SK-N-SH (cell line): ENCODE results near the gene DAZAP2. TPM values are rescaled to one million over a fixed set of nuclear protein-coding genes. Genes with fewer than 3 reads are reported as not detected.
"Not testable (repeated sequence)": the region's sequence is repeated elsewhere in the genome, so short reads cannot be mapped to it uniquely, and the experiment has no call there.

Source experiments
- CTCF ChIA-PET: fragments of 300-600, 350-600 bp; formaldehyde crosslinking; extraction: SDS; loops from one replicate; lab custom pipeline; 2021; lab: Yijun Ruan, JAX
- POLR2A ChIA-PET: fragments of 350-600 bp; sonication (Branson Sonifier 250); formaldehyde crosslinking; extraction: SDS; loops from one replicate; lab custom pipeline; 2020; ENCODE audit warnings: antibody characterized with exemption, inconsistent platforms; lab: Yijun Ruan, JAX
- DNase-seq: peaks from one replicate; pipeline ENCODE4 v3.0.0; 2012
- H2AFZ ChIP-seq: fragments of 200-600 bp; sonication (generic); 2 replicates; pipeline ENCODE4 v1.8.1; 2016; ENCODE audit warnings: antibody characterized with exemption, mild to moderate bottlenecking, low read depth
- H3F3A ChIP-seq: fragments of 200-600 bp; sonication (generic); replicated peaks from 2 replicates; pipeline ENCODE3; 2016; ENCODE audit warnings: antibody characterized with exemption, mild to moderate bottlenecking; ENCODE audit not compliant: insufficient read depth
- H3K27ac ChIP-seq, 2 experiments: fragments of 200-500 bp in 1 of 2; fragments of 200-600 bp in 1 of 2; sonication (Bioruptor generic) in 1 of 2; sonication (generic), shearing (Covaris generic) in 1 of 2; 2 replicates each; pipeline versions ENCODE4 v1.5.1 to v1.6.1; 2014 to 2016; ENCODE audit warnings: low read depth in 2 of 2, inconsistent platforms in 1 of 2, low read length in 1 of 2, mild to moderate bottlenecking in 1 of 2, mixed read lengths in 1 of 2
- H3K27me3 ChIP-seq: fragments of 200-600 bp; sonication (generic), shearing (Covaris generic); 2 replicates; pipeline ENCODE4 v1.6.1; 2016; ENCODE audit warnings: mixed run types; ENCODE audit not compliant: insufficient read depth
- H3K36me3 ChIP-seq, 2 experiments: fragments of 200-500 bp in 1 of 2; fragments of 200-600 bp in 1 of 2; sonication (Bioruptor generic) in 1 of 2; sonication (generic) in 1 of 2; replicated peaks in 1 of 2; 2 replicates each; pipeline versions ENCODE3 to v1.5.1; 2014 to 2016; ENCODE audit warnings: low read length in 1 of 2, mild to moderate bottlenecking in 1 of 2; ENCODE audit not compliant: insufficient read depth in 2 of 2, control insufficient read depth in 1 of 2
- H3K4me1 ChIP-seq, 2 experiments: fragments of 200-500 bp in 1 of 2; fragments of 200-600 bp in 1 of 2; sonication (Bioruptor generic) in 1 of 2; sonication (generic), shearing (Covaris generic) in 1 of 2; 2 replicates each; pipeline versions ENCODE4 v1.5.1 to v1.6.1; 2014 to 2016; ENCODE audit warnings: low read depth in 1 of 2, low read length in 1 of 2, mixed run types in 1 of 2; ENCODE audit not compliant: insufficient read depth in 2 of 2, control insufficient read depth in 1 of 2
- H3K4me2 ChIP-seq: fragments of 200-600 bp; sonication (generic), shearing (Covaris generic); 2 replicates; pipeline ENCODE4 v1.6.1; 2017; ENCODE audit warnings: mixed run types
- H3K4me3 ChIP-seq, 2 experiments: fragments of 200-500 bp in 1 of 2; fragments of 200-600 bp in 1 of 2; sonication (Bioruptor generic) in 1 of 2; sonication (generic), shearing (Covaris generic) in 1 of 2; 2 replicates each; pipeline versions ENCODE4 v1.5.1 to v1.8.1; 2014 to 2016; ENCODE audit warnings: low read depth in 2 of 2, inconsistent platforms in 1 of 2, low read length in 1 of 2, mild to moderate bottlenecking in 1 of 2, mixed read lengths in 1 of 2, moderate library complexity in 1 of 2
- H3K79me2 ChIP-seq: fragments of 200-600 bp; sonication (generic); 2 replicates; pipeline ENCODE4 v1.8.1; 2017; ENCODE audit warnings: mild to moderate bottlenecking; ENCODE audit not compliant: insufficient read depth
- H3K9ac ChIP-seq: fragments of 200-600 bp; sonication (generic); 2 replicates; pipeline ENCODE4 v1.6.1; 2017; ENCODE audit warnings: mixed run types
- H3K9me2 ChIP-seq: fragments of 200-600 bp; sonication (generic); 2 replicates; pipeline ENCODE4 v1.6.1; 2017; ENCODE audit warnings: mixed run types
- H3K9me3 ChIP-seq: fragments of 200-600 bp; sonication (generic); 2 replicates; pipeline ENCODE4 v1.6.1; 2017; ENCODE audit warnings: mixed run types, mild to moderate bottlenecking, moderate library complexity
- H4K20me1 ChIP-seq: fragments of 200-600 bp; sonication (generic); 2 replicates; pipeline ENCODE4 v1.6.1; 2017; ENCODE audit warnings: mild to moderate bottlenecking, mixed run types; ENCODE audit not compliant: insufficient read depth
- CHD2 ChIP-seq: fragments of 150-350 bp; IDR thresholded peaks from 2 replicates; pipeline ENCODE4 v1.6.1; 2018; ENCODE audit warnings: low read length; ENCODE audit not compliant: partially characterized antibody
- ELF1 ChIP-seq: IDR thresholded peaks from 2 replicates; pipeline ENCODE4 v1.4.0; 2012
- FOXJ3 ChIP-seq: sonication (generic); formaldehyde crosslinking; IDR thresholded peaks from 2 replicates; pipeline ENCODE4 v1.5.1; 2020; ENCODE audit warnings: mild to moderate bottlenecking, missing genetic modification reagents
- GATA2 ChIP-seq: sonication (generic); formaldehyde crosslinking; IDR thresholded peaks from 2 replicates; pipeline ENCODE4 v1.5.0; 2020; ENCODE audit warnings: mild to moderate bottlenecking, missing genetic modification reagents
- JUND ChIP-seq: IDR thresholded peaks from 2 replicates; pipeline ENCODE4 v1.4.0; 2012
- MXI1 ChIP-seq: IDR thresholded peaks from 2 replicates; pipeline ENCODE4 v1.6.1; 2012; ENCODE audit warnings: mild to moderate bottlenecking, low read depth, low read length, improper control_type of control experiment
- NFIC ChIP-seq: IDR thresholded peaks from 2 replicates; pipeline ENCODE4 v1.4.0; 2012; ENCODE audit warnings: borderline replicate concordance
- NRF1 ChIP-seq: IDR thresholded peaks from 2 replicates; pipeline ENCODE4 v1.6.1; 2012; ENCODE audit warnings: low read depth, mild to moderate bottlenecking, low read length
- RCOR1 ChIP-seq: fragments of 150-350 bp; IDR thresholded peaks from 2 replicates; pipeline ENCODE4 v1.6.1; 2017; ENCODE audit warnings: antibody characterized with exemption, low read length
- RFX5 ChIP-seq: IDR thresholded peaks from 2 replicates; pipeline ENCODE4 v1.6.1; 2012; ENCODE audit warnings: mild to moderate bottlenecking, improper control_type of control experiment, low read length
- RXRA ChIP-seq: IDR thresholded peaks from 2 replicates; pipeline ENCODE4 v1.4.0; 2012; ENCODE audit warnings: low read depth, mild to moderate bottlenecking, borderline replicate concordance
- SIN3A ChIP-seq: IDR thresholded peaks from 2 replicates; pipeline ENCODE4 v1.6.1; 2012; ENCODE audit warnings: low read depth, mild to moderate bottlenecking, low read length, moderate library complexity, borderline replicate concordance
- SMC3 ChIP-seq: IDR thresholded peaks from 2 replicates; pipeline ENCODE4 v1.6.1; 2012; ENCODE audit warnings: low read depth, low read length, improper control_type of control experiment
- WGBS: methylation state at CpG from one replicate; pipeline ENCODE4 v1.1.6; 2017; ENCODE audit warnings: low lambda C conversion rate; 5-methylcytosine and 5-hydroxymethylcytosine counted together
- polyA plus RNA-seq, 3 experiments: library from polyadenylated mRNA; depleted of rRNA; stranded (reverse); fragments of >200 nt; gene quantifications; 2 replicates each; pipeline ENCODE4 v1.2.3, GENCODE V29; 2012
- TF ChIP-seq, protein P1 (sequence below): IDR thresholded peaks from 2 replicates; pipeline ENCODE4 v1.4.0; 2012; ENCODE audit warnings: low read depth
- TF ChIP-seq, protein P2 (sequence below): fragments of 200-600 bp; sonication (generic); IDR thresholded peaks from 2 replicates; pipeline ENCODE4 v1.6.1; 2017; ENCODE audit warnings: antibody characterized with exemption, mild to moderate bottlenecking, moderate library complexity
- TF ChIP-seq, protein P3 (sequence below): fragments of 150-350 bp; IDR thresholded peaks from 2 replicates; pipeline ENCODE4 v1.6.1; 2016; ENCODE audit warnings: mild to moderate bottlenecking, low read depth, low read length
- TF ChIP-seq, protein P4 (sequence below): fragments of 150-350 bp; IDR thresholded peaks from 2 replicates; pipeline ENCODE4 v1.6.1; 2017; ENCODE audit warnings: antibody characterized with exemption, low read length, low read depth, borderline replicate concordance

DAZAP2 gene
- polyA plus RNA-seq, 1 of the 3 experiments (the other 2 are of a cell fraction), result 274 TPM

DNA sequence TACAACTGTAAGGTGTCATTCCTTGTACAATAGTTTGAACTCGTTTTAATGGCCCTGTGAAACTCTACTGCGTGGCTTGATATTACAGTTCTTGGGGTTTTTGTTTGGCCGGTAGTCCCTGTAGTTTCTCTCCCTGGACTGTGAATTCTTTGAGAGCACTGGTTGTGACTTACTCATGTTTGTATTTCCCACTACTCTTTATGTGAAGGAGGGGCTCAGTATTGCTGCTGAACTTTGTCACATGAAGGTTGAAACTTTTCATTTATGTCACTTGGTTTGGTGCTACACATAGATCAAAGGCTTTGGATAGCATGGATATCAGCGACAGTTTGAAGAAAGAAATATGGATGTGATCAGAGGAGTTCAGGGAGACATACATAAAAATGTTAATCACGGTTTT lies 19.3 kb upstream of the DAZAP2 start:
- no peak overlapping the region for H3K27ac ChIP-seq
- ChIA-PET POLR2A (no interaction called here), CTCF (interaction anchor here (1.2 to 2.1 kb wide), 5 partner anchors 11 to 455 kb away, joined by 3 to 7 read pairs (median 5); no protein-coding TSS in a partner anchor)
- H3K4me2 ChIP-seq, result no peak overlapping the region; the same call in 1 of the 2 replicates
- H3K27me3 ChIP-seq, result no peaks in the 10 kb centered on the region
- H3K4me1 ChIP-seq, result peaks cover 0 to 8% of the 10 kb centered on the region in 2 experiments; a peak in 1 of 4 replicates
- H3K79me2 ChIP-seq, result no peaks in the 10 kb centered on the region
- no peaks in the 10 kb centered on the region for H3K36me3 ChIP-seq
- H2AFZ ChIP-seq, result 0 out of 2 replicates have a peak overlapping the region, but pooled peaks have one; percentile 17
- 85% methylated on average over 5 of the region's 5 CpGs for WGBS
- TF ChIP-seq NFIC (no peak), FOXJ3 (no peak), SMC3 (no peak), RFX5 (no peak), JUND (no peak), RXRA (no peak), RCOR1 (no peak)
- TF ChIP-seq, protein P1, sequence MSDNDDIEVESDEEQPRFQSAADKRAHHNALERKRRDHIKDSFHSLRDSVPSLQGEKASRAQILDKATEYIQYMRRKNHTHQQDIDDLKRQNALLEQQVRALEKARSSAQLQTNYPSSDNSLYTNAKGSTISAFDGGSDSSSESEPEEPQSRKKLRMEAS, result no peak
- TF ChIP-seq, protein P2, sequence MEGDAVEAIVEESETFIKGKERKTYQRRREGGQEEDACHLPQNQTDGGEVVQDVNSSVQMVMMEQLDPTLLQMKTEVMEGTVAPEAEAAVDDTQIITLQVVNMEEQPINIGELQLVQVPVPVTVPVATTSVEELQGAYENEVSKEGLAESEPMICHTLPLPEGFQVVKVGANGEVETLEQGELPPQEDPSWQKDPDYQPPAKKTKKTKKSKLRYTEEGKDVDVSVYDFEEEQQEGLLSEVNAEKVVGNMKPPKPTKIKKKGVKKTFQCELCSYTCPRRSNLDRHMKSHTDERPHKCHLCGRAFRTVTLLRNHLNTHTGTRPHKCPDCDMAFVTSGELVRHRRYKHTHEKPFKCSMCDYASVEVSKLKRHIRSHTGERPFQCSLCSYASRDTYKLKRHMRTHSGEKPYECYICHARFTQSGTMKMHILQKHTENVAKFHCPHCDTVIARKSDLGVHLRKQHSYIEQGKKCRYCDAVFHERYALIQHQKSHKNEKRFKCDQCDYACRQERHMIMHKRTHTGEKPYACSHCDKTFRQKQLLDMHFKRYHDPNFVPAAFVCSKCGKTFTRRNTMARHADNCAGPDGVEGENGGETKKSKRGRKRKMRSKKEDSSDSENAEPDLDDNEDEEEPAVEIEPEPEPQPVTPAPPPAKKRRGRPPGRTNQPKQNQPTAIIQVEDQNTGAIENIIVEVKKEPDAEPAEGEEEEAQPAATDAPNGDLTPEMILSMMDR, result no peak
- no peak overlapping the region for H3K4me3 ChIP-seq
- no peaks in the 10 kb centered on the region for H3K9me3 ChIP-seq
- DNase-seq, result no peak
- no peaks in the 10 kb centered on the region for H3K9me2 ChIP-seq
- H3F3A ChIP-seq, result peaks cover 25% of the 10 kb centered on the region
- no peak overlapping the region for H3K9ac ChIP-seq
- H4K20me1 ChIP-seq, result no peaks in the 10 kb centered on the region

DNA sequence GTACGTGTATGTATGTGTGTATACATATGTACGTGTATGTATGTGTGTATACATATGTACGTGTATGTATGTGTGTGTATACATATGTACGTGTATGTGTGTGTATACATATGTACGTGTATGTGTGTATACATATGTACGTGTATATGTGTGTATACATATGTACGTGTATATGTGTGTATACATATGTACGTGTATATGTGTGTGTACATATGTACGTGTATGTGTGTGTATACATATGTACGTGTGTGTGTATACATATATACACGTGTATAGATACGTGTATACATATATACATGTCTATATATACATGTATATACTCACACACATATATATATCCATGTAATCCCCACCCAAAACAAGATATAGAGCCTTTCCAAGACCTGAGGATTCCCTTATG lies 18.8 kb upstream of the DAZAP2 start:
- DNase-seq, H3K9me2 ChIP-seq, H2AFZ ChIP-seq, H3K36me3 ChIP-seq, H3K27ac ChIP-seq, H3K9me3 ChIP-seq, POLR2A ChIA-PET, CTCF ChIA-PET, H3K9ac ChIP-seq, H3K4me1 ChIP-seq, H3K4me2 ChIP-seq, H3K79me2 ChIP-seq, H4K20me1 ChIP-seq, H3K27me3 ChIP-seq, H3K4me3 ChIP-seq: not testable (repeated sequence)
- WGBS, result 92% methylated on average over 12 of the region's 12 CpGs
- peaks cover 25% of the 10 kb centered on the region for H3F3A ChIP-seq

DNA sequence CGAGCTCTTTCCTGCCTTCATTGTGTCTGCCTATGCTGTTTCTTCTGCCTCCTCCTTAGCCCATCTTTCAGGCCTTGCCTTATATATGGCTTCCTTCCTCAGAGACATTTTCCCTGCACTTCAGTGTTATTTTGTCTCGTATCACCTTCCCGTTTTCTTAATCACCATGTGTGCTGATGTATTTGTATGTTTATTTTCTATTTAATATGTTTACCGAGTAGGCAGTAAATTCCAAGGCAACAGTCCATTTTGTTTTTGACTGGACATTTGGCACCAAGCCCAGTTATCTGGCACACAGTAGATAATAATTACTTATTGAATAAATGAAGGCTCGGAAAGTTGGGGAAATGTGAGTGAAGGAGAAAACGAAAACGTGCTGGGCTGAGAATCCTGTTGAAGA lies 16.2 kb upstream of the DAZAP2 start:
- Histone ChIP-seq H3K9ac (no peak overlapping the region), H3K4me3 (no peak overlapping the region), H4K20me1 (no peaks in the 10 kb centered on the region), H2AFZ (no peak overlapping the region), H3K9me3 (no peaks in the 10 kb centered on the region), H3K9me2 (no peaks in the 10 kb centered on the region), H3K4me1 (peaks cover 0 to 8% of the 10 kb centered on the region in 2 experiments; a peak in 1 of 4 replicates), H3K36me3 (no peaks in the 10 kb centered on the region), H3K79me2 (no peaks in the 10 kb centered on the region), H3F3A (peaks cover 12% of the 10 kb centered on the region), H3K27me3 (no peaks in the 10 kb centered on the region), H3K27ac (no peak overlapping the region), H3K4me2 (no peak overlapping the region)
- ChIA-PET POLR2A (no interaction called here), CTCF (no interaction called here)
- WGBS, result 62% methylated on average over 7 of the region's 7 CpGs
- no peak for DNase-seq
- no peak for TF ChIP-seq MXI1
- TF ChIP-seq, protein P3, sequence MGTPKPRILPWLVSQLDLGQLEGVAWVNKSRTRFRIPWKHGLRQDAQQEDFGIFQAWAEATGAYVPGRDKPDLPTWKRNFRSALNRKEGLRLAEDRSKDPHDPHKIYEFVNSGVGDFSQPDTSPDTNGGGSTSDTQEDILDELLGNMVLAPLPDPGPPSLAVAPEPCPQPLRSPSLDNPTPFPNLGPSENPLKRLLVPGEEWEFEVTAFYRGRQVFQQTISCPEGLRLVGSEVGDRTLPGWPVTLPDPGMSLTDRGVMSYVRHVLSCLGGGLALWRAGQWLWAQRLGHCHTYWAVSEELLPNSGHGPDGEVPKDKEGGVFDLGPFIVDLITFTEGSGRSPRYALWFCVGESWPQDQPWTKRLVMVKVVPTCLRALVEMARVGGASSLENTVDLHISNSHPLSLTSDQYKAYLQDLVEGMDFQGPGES, result no peak
- TF ChIP-seq NRF1, result no peak
- no peak for TF ChIP-seq GATA2 (CRISPR knock-in tag)
- TF ChIP-seq ELF1, result no peak
- TF ChIP-seq, protein P1, result no peak
- TF ChIP-seq, protein P4, sequence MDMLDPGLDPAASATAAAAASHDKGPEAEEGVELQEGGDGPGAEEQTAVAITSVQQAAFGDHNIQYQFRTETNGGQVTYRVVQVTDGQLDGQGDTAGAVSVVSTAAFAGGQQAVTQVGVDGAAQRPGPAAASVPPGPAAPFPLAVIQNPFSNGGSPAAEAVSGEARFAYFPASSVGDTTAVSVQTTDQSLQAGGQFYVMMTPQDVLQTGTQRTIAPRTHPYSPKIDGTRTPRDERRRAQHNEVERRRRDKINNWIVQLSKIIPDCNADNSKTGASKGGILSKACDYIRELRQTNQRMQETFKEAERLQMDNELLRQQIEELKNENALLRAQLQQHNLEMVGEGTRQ, result no peak
- no peak for TF ChIP-seq CHD2
- TF ChIP-seq RCOR1, result no peak
- no peak for TF ChIP-seq SMC3
- TF ChIP-seq SIN3A, result no peak
